Activated CD4-positive, alpha-beta T cell treated with anti-CD3 and anti-CD28 coated beads for 24 hours (primary cell): ENCODE data around the gene IL11RA.
A peak's percentile ranks its signal among the peaks of the same experiment; 100 is the strongest.

Source experiments
- DNase-seq, 2 donors: peaks; one replicate each; pipeline ENCODE4 v3.0.0-alpha.2; 2020; ENCODE audit warnings: low read depth in 2 of 2

IL11RA gene

GRCh38 chr9:34653151-34654072 is 1.4 kb downstream of the IL11RA start:
- DNase-seq: no peak

GRCh38 chr9:34654323-34655051 is 2.5 kb downstream of the IL11RA start:
- DNase-seq: no peak

GRCh38 chr9:34655394-34655793 is 3.4 kb downstream of the IL11RA start:
- no peak for DNase-seq

GRCh38 chr9:34656992-34657391 is 5.0 kb downstream of the IL11RA start:
- no peak for DNase-seq

GRCh38 chr9:34658461-34658860 is 6.5 kb downstream of the IL11RA start:
- no peak for DNase-seq

- DNase-seq: no peak
Measured at GRCh38 chr9:34659592-34660253, 7.7 kb downstream of the IL11RA start.

- DNase-seq: no peak
Measured at GRCh38 chr9:34662526-34663302, 10.7 kb downstream of the IL11RA start, which contains the start of gene CCL27. Gene CCL27, minus strand, starts transcription at chr9:34662657. Its CDS starts 24 bp downstream, at chr9:34662633.

- no peak for DNase-seq
Measured at GRCh38 chr9:34663303-34663605, 11.3 kb downstream of the IL11RA start.

GRCh38 chr9:34664281-34665066 is 12.5 kb downstream of the IL11RA start:
- DNase-seq: peak; percentile 20 to 69

- no peak for DNase-seq
Measured at GRCh38 chr9:34665067-34665380, 13.0 kb downstream of the IL11RA start.

- DNase-seq: peak; percentile 62 to 70
Measured at GRCh38 chr9:34665381-34666250, 13.6 kb downstream of the IL11RA start.

- no peak for DNase-seq
Measured at GRCh38 chr9:34669809-34670562, 18.0 kb downstream of the IL11RA start.

GRCh38 chr9:34671307-34671706 is 19.3 kb downstream of the IL11RA start:
- DNase-seq: no peak

- DNase-seq: no peak
Measured at GRCh38 chr9:34674440-34674839, 22.5 kb downstream of the IL11RA start.

- DNase-seq: peak; percentile 38 to 65
Measured at GRCh38 chr9:34675048-34675714, 23.2 kb downstream of the IL11RA start.

GRCh38 chr9:34675869-34676268 is 23.9 kb downstream of the IL11RA start:
- DNase-seq: no peak

GRCh38 chr9:34684145-34684544 is 32.2 kb downstream of the IL11RA start:
- no peak for DNase-seq

GRCh38 chr9:34684816-34685215 is 32.8 kb downstream of the IL11RA start:
- DNase-seq: no peak

- DNase-seq: no peak
Measured at GRCh38 chr9:34685591-34685990, 33.6 kb downstream of the IL11RA start.
